ENCODE results near the gene AGER. TPM values are rescaled to one million over a fixed set of nuclear protein-coding genes. Genes with fewer than 3 reads are reported as not detected.

Gene AGER
- polyA plus RNA-seq, 1 of the 3 experiments (the other 2 are of a cell fraction): 3.5 TPM

DNA sequence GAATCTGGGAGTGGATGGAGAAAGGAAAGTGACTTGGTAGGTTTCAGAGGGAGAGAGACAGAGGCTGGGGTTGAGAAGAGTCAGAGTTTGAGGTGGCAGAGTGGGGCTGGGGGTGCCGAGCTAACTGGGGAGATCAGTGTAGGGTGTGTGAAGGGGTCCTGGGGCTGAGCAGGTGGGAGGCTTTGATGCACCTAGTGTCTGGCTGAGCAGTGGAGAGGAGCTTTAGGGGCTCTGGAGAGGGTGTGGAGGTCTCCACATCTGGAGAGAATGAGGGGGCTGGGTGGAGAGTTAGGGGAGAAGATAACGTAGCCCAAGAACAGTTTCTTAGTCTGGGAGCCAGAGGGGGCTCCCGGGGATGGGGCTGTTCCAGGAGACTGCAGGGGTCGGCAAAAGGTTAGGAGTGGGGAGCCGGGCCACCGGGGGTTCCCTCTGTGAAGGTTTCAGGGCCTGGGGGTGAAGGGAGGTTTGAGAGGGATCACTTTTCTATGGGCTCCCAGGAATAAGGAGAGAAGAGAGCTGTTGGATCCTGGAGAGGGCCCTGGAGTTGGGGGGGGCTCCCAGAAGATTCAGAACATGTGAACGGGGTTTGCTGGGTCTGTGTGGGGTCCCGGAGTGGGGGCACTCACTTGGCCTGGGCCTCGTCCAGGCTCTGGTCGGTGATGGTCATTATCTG, 5.2 kb upstream of the AGER start:
- peaks cover 8 to 18% of the 10 kb centered on the region in 2 experiments for H3K36me3 ChIP-seq (replicated peaks in 1 of 2; ENCODE audit: control insufficient read depth in 1 of 2, insufficient read depth in 2 of 2, low read length in 1 of 2)
- CTCF ChIA-PET: interaction anchor here (0.6 to 1.9 kb wide), 3 partner anchors 8 to 291 kb away, joined by 3 to 6 read pairs (median 3); partner anchors contain the start of gene EHMT2
- H3K4me2 ChIP-seq: peak overlapping the region; percentile 92
- no peak overlapping the region for H2AFZ ChIP-seq (ENCODE audit: low read depth)
- H3K79me2 ChIP-seq (ENCODE audit: insufficient read depth): peaks cover 21% of the 10 kb centered on the region
- DNase-seq: no peak
- H3K4me3 ChIP-seq (ENCODE audit: low read depth in 2 of 2, low read length in 1 of 2): peak overlapping the region; percentile 60 to 81
- no peaks in the 10 kb centered on the region for H3K9me2 ChIP-seq
- no peak for TF ChIP-seq YY1 (IDR thresholded peaks at IDR 0.05; ENCODE audit: low read depth)
- TF ChIP-seq, protein P1, sequence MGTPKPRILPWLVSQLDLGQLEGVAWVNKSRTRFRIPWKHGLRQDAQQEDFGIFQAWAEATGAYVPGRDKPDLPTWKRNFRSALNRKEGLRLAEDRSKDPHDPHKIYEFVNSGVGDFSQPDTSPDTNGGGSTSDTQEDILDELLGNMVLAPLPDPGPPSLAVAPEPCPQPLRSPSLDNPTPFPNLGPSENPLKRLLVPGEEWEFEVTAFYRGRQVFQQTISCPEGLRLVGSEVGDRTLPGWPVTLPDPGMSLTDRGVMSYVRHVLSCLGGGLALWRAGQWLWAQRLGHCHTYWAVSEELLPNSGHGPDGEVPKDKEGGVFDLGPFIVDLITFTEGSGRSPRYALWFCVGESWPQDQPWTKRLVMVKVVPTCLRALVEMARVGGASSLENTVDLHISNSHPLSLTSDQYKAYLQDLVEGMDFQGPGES (IDR thresholded peaks at IDR 0.05; ENCODE audit: low read depth, low read length): no peak
- no peak for TF ChIP-seq GABPA (IDR thresholded peaks at IDR 0.05; ENCODE audit: low read depth)
- TF ChIP-seq, protein P2, sequence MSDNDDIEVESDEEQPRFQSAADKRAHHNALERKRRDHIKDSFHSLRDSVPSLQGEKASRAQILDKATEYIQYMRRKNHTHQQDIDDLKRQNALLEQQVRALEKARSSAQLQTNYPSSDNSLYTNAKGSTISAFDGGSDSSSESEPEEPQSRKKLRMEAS (IDR thresholded peaks at IDR 0.05; ENCODE audit: low read depth): no peak
- TF ChIP-seq RXRA (IDR thresholded peaks at IDR 0.05; ENCODE audit: borderline replicate concordance, low read depth): no peak
- no peak for TF ChIP-seq CHD2 (IDR thresholded peaks at IDR 0.05; ENCODE audit: low read length, partially characterized antibody)
- no peak for TF ChIP-seq MXI1 (IDR thresholded peaks at IDR 0.05; ENCODE audit: low read depth, low read length)
- POLR2A ChIA-PET: interaction anchor here (3.1 kb wide), 1 partner anchor 11 kb away, joined by 22 read pairs; the partner anchor contains the start of gene RNF5
- H3K9ac ChIP-seq: peak overlapping the region; percentile 78
- H3K9me3 ChIP-seq: no peaks in the 10 kb centered on the region
- 4% methylated on average over 8 of the region's 10 CpGs for WGBS (ENCODE audit: low lambda C conversion rate)
- H3K27ac ChIP-seq (ENCODE audit: low read depth in 2 of 2, low read length in 1 of 2): peak overlapping the region; percentile 77 to 81
- H4K20me1 ChIP-seq (ENCODE audit: insufficient read depth): no peaks in the 10 kb centered on the region
- no peaks in the 10 kb centered on the region for H3K27me3 ChIP-seq (ENCODE audit: insufficient read depth)
- peaks cover 0 to 20% of the 10 kb centered on the region in 2 experiments; a peak in 1 of 4 replicates for H3K4me1 ChIP-seq (ENCODE audit: control insufficient read depth in 1 of 2, insufficient read depth in 2 of 2, low read depth in 1 of 2, low read length in 1 of 2)
- H3F3A ChIP-seq (replicated peaks; ENCODE audit: insufficient read depth): peaks cover 25% of the 10 kb centered on the region

DNA sequence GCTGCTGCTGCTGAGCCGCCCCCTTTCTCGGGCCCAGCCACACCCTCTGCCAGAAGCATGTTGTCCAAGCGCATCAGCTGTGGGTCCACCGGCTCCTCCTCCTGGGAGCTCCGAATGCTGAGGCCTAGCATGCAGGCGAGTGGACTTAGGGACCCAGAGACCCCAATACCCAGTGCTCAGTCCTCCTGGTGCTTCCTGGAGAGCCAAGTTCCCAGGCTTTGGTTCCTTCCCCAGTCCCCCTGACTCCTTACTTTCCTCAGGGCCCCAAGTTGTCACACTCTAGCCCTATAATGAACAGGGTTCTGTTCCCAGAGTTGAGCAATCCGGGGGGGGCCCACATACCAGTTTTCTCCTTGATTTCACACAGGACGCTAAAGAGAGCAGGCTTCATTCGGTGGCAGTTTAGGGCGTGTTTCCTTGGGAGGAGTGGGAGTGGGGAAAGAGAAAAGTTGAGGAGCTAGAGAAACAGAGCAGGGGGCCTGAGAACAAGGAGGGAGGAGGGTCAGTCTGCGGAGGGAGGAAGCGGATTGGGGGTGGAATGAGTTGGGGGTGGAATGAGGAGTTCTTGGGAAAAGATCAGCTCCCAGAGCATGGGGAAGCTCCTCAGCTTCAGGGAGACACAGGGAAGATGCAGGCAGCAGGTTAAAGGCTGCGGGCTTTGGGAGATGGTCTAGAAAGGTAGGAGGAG, 4.5 kb upstream of the AGER start:
- no peaks in the 10 kb centered on the region for H3K9me2 ChIP-seq
- H4K20me1 ChIP-seq (ENCODE audit: insufficient read depth): no peaks in the 10 kb centered on the region
- peak overlapping the region; percentile 92 for H3K4me2 ChIP-seq
- CTCF ChIA-PET: interaction anchor here (1.2 to 1.9 kb wide), 2 partner anchors 9 to 291 kb away, joined by 3 to 6 read pairs; partner anchors contain the start of gene EHMT2
- H3K36me3 ChIP-seq (replicated peaks in 1 of 2; ENCODE audit: control insufficient read depth in 1 of 2, insufficient read depth in 2 of 2, low read length in 1 of 2): peaks cover 8 to 21% of the 10 kb centered on the region in 2 experiments
- 65% methylated on average over 11 of the region's 13 CpGs for WGBS (ENCODE audit: low lambda C conversion rate)
- H3K9me3 ChIP-seq: no peaks in the 10 kb centered on the region
- H3K9ac ChIP-seq: peak overlapping the region; percentile 78
- H3F3A ChIP-seq (replicated peaks; ENCODE audit: insufficient read depth): peaks cover 23% of the 10 kb centered on the region
- H3K27me3 ChIP-seq (ENCODE audit: insufficient read depth): no peaks in the 10 kb centered on the region
- H2AFZ ChIP-seq (ENCODE audit: low read depth): no peak overlapping the region
- peaks cover 0 to 20% of the 10 kb centered on the region in 2 experiments; a peak in 1 of 4 replicates for H3K4me1 ChIP-seq (ENCODE audit: control insufficient read depth in 1 of 2, insufficient read depth in 2 of 2, low read depth in 1 of 2, low read length in 1 of 2)
- DNase-seq: no peak
- peak overlapping the region; percentile 60 to 81 for H3K4me3 ChIP-seq (ENCODE audit: low read depth in 2 of 2, low read length in 1 of 2)
- H3K79me2 ChIP-seq (ENCODE audit: insufficient read depth): peaks cover 21% of the 10 kb centered on the region
- POLR2A ChIA-PET: interaction anchor here (3.1 kb wide), 1 partner anchor 11 kb away, joined by 22 read pairs; the partner anchor contains the start of gene RNF5
- H3K27ac ChIP-seq (ENCODE audit: low read depth in 2 of 2, low read length in 1 of 2): peak overlapping the region in 1 of 2 experiments; percentile 81; a peak in 2 of 4 replicates
- TF ChIP-seq, protein P3, sequence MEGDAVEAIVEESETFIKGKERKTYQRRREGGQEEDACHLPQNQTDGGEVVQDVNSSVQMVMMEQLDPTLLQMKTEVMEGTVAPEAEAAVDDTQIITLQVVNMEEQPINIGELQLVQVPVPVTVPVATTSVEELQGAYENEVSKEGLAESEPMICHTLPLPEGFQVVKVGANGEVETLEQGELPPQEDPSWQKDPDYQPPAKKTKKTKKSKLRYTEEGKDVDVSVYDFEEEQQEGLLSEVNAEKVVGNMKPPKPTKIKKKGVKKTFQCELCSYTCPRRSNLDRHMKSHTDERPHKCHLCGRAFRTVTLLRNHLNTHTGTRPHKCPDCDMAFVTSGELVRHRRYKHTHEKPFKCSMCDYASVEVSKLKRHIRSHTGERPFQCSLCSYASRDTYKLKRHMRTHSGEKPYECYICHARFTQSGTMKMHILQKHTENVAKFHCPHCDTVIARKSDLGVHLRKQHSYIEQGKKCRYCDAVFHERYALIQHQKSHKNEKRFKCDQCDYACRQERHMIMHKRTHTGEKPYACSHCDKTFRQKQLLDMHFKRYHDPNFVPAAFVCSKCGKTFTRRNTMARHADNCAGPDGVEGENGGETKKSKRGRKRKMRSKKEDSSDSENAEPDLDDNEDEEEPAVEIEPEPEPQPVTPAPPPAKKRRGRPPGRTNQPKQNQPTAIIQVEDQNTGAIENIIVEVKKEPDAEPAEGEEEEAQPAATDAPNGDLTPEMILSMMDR (IDR thresholded peaks at IDR 0.05): no peak
- TF ChIP-seq EZH2phosphoT487 (IDR thresholded peaks at IDR 0.05; ENCODE audit: borderline replicate concordance, low read depth) (no peak), SMC3 (IDR thresholded peaks at IDR 0.05; ENCODE audit: low read depth, low read length) (no peak), MEF2A (IDR thresholded peaks at IDR 0.05; ENCODE audit: borderline replicate concordance, low read depth) (no peak), TCF12 (IDR thresholded peaks at IDR 0.05) (no peak), GABPA (IDR thresholded peaks at IDR 0.05; ENCODE audit: low read depth) (no peak), TEAD4 (IDR thresholded peaks at IDR 0.05; ENCODE audit: borderline replicate concordance, insufficient read depth) (no peak), NRF1 (IDR thresholded peaks at IDR 0.05; ENCODE audit: low read depth, low read length) (no peak), MXI1 (IDR thresholded peaks at IDR 0.05; ENCODE audit: low read depth, low read length) (no peak), FOXM1 (IDR thresholded peaks at IDR 0.05; ENCODE audit: low read depth) (no peak), GATA2 (CRISPR knock-in tag; IDR thresholded peaks at IDR 0.05) (no peak), SIN3A (IDR thresholded peaks at IDR 0.05; ENCODE audit: borderline replicate concordance, low read depth, low read length) (no peak), JUND (IDR thresholded peaks at IDR 0.05) (no peak), RFX5 (IDR thresholded peaks at IDR 0.05; ENCODE audit: low read length) (no peak), CHD2 (IDR thresholded peaks at IDR 0.05; ENCODE audit: low read length, partially characterized antibody) (no peak), EP300 (IDR thresholded peaks at IDR 0.05; ENCODE audit: borderline replicate concordance in 1 of 2, low read depth in 1 of 2, low read length in 1 of 2) (no peak)
- TF ChIP-seq, protein P1 (IDR thresholded peaks at IDR 0.05; ENCODE audit: low read depth, low read length): no peak
- TF ChIP-seq, protein P2 (IDR thresholded peaks at IDR 0.05; ENCODE audit: low read depth): no peak
